NB4 (cell line): ENCODE data around the gene RNF25.

Experiments
- POLR2A ChIP-seq: IDR thresholded peaks from 2 replicates; pipeline ENCODE4 v1.6.1; 2011; ENCODE audit warnings: mild to moderate bottlenecking; ENCODE audit not compliant: insufficient read length; ENCODE audit errors: extremely low read depth
- TF ChIP-seq, protein P1 (sequence below): IDR thresholded peaks from one replicate; pipeline ENCODE4 v1.5.1; 2012; ENCODE audit warnings: low read depth, low read length

DNA sequence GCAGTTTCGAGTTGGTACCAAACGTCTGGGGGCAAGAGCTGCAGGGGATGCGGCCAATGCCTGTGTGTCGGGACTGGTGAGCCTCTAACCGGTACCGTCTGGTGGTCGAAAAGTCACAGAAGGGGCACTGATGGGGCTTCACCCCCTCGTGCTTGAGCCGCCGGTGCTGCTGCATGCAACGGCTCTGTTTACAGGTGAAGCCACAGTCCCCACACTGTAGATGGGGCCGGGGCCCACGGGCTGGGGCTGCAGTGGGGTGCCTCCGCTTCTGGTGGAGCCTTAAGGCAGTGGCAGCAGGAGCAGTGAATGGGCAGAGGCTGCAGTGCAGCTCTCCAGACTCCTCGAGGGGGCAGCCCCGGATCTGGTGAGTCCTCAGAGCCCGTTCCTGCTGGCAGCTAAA, 29.0 kb downstream of the RNF25 start:
- TF ChIP-seq, protein P1, sequence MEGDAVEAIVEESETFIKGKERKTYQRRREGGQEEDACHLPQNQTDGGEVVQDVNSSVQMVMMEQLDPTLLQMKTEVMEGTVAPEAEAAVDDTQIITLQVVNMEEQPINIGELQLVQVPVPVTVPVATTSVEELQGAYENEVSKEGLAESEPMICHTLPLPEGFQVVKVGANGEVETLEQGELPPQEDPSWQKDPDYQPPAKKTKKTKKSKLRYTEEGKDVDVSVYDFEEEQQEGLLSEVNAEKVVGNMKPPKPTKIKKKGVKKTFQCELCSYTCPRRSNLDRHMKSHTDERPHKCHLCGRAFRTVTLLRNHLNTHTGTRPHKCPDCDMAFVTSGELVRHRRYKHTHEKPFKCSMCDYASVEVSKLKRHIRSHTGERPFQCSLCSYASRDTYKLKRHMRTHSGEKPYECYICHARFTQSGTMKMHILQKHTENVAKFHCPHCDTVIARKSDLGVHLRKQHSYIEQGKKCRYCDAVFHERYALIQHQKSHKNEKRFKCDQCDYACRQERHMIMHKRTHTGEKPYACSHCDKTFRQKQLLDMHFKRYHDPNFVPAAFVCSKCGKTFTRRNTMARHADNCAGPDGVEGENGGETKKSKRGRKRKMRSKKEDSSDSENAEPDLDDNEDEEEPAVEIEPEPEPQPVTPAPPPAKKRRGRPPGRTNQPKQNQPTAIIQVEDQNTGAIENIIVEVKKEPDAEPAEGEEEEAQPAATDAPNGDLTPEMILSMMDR, result no peak
- TF ChIP-seq POLR2A, result no peak
